ENCODE data around the gene SPSB1.

DNA sequence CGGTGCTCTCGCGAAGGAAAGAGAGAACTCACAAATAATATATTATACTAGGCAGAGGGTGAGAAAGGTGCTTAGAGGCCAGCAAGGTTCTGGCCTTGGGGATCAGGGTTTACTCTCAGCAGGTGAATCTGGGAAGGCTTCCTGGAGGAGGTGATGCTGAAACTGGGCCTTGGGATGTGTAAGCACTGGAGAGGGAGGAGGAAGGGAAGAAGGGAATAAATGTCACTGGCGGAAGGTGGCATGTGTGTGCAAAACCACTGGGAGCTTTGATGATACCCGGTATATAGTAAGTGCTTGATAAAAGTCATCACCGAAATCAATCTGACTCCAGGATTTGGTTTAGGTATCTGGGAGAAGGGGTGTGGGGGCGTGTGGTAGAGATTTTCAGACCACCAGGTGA, 24.4 kb downstream of the SPSB1 start:
- TF ChIP-seq CTCF (IDR thresholded peaks at IDR 0.05) (no peak), POLR2A (IDR thresholded peaks at IDR 0.05) (no peak)

All from right lobe of liver (tissue), 4 donors.